GM18517 (cell line): ENCODE measurements around the gene APBB2.

Experiments used
- ATAC-seq: cut with Tn5 transposase; IDR thresholded peaks from one replicate; pipeline ENCODE4 v1.9.1; 2021; ENCODE audit warnings: mild to moderate bottlenecking, moderate library complexity; ENCODE audit not compliant: unreplicated experiment

The APBB2 gene

GRCh38 chr4:41110050-41110449, 104.3 kb downstream of the APBB2 start:
- no peak for ATAC-seq

DNA sequence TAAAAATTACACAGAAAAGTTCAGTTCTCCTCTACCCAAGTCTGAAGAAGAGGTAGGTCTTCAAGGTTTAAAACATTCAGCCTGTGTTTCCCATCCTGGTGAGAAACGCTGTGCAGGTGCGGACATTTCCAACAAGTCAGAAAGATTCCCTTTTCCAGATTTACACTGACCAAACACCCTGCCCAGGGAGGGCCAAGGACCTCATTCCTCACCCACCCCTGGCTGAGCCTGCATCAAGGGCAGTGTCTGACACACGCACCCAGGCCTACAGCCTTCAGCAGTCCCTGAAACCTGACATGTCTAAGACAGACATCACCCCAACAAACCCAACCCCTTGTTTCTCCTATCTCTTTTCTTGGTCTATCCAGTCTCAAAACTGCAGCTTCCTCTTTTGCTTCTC, 105.9 kb downstream of the APBB2 start:
- ATAC-seq, result no peak

GRCh38 chr4:41106694-41107419, 107.5 kb downstream of the APBB2 start:
- ATAC-seq, result no peak

DNA sequence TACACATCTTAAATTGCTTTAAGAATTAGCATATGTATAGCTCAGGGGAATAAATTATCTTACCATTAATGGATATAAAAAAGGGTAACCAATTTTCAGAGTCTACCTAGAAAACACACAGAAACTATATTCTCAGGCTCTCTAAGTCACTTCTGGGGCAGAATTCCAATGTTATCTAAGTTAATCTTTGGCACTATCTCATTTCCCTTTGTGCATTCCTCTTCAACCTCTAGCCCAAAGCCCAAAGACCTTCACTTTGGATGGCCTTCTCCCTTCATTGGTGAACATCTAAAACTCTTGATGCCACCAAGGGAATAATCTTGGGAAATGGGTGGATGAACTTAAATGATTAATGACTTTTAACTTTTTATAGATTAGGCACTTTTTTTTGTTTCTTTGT, 108.3 kb downstream of the APBB2 start:
- no peak for ATAC-seq

GRCh38 chr4:41104155-41104554, 110.2 kb downstream of the APBB2 start:
- ATAC-seq, result no peak

DNA sequence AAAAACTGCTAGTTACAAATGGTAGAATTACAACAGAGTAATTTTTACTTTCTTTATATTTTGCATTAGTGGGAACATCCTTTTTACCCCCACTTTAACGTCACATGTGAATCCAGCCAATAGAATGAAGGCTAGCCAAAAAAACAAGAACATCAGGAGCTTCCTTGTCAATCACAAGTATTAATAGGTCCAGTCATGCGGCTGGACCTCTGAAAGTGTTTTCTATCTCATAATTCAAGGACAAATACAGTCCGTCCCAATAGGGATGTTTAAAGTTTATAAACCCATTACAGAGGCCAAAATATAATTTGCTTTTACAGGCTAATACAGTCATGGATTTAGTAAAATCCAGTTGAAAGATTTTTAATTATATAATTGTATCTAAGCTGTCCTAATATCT, 110.7 kb downstream of the APBB2 start:
- ATAC-seq, result no peak

DNA sequence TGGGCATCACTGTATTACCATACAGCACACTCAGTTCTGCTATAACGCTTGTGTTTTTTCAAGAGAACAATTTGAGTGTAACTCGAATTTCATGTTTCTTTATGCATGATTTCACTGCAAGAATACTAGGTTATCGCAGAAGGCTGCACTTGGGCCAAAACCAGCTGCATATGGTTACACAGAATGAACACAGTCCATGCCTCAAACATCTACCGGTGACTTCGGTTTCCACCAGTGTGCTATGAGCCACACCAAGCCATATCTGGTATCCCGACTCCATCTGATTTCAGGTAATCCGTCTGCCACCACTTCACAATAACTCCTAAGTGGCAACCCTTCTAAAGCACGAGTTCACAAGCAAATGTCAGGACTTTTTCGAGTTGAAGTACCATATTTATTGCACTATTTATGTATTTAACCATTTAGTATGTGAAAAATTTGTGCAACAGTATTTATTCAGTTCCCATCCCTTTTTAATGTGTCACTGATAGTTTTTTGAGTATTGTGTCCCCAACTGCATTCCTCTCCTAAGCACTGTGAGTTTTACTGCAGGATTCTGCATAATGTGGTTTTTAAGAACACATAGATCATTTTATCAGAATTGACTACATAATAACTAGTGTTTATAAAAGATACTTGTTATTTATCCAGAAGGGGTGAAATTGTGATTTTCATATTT, 111.8 kb downstream of the APBB2 start:
- no peak for ATAC-seq

GRCh38 chr4:41098093-41099048, 116.0 kb downstream of the APBB2 start:
- ATAC-seq, result no peak

DNA sequence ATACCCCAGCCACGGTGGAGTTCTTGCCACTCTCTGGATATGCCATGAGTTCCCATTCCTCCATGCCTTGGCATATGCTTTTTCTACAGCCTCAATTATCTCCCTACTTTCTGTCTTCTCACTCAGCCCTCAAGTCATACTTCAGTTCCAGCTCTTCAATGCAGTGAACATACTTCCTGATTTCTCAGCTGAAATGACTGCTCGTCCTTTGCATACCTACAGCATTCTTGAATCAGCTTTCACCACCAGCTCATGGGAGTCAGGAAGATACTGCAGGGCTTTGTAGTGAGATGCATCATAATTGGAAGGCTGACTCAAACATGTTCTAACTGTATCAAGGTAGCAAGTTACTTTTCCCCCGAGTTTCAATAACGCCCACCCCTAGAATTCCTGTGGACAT, 118.4 kb downstream of the APBB2 start:
- ATAC-seq, result no peak

DNA sequence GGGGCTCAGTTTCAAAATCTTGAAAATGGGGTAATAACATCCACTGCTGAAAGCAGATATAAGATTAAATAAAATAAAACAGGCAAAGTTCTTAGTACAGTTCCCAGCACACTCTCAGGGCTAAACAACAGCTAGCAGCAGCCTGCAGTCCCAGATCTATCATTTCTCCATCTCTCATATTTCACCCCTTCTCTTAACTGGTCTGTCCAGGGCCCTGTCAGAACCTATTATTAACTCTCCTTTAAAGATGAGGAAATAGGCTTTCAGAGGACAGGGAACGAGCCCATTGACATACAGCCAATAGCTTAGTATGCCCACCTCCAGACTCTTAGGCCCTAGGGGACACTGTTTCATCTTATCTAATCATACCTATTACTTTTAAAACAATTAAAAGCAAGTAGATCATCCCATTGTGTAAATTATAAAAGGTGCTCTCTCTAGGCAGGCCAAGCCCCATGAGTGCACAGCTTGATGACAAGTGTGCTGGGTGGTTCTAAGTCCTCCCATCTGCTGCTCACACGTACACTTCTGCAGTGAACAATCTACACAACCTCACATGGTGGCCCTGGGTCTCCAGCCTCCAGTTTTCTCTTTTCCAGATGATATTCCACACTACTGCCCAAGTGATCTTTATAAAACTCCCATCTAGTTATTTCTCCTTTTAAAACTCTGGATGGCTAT, 119.0 kb downstream of the APBB2 start:
- ATAC-seq, result no peak

GRCh38 chr4:41092128-41092527, 122.2 kb downstream of the APBB2 start:
- no peak for ATAC-seq

DNA sequence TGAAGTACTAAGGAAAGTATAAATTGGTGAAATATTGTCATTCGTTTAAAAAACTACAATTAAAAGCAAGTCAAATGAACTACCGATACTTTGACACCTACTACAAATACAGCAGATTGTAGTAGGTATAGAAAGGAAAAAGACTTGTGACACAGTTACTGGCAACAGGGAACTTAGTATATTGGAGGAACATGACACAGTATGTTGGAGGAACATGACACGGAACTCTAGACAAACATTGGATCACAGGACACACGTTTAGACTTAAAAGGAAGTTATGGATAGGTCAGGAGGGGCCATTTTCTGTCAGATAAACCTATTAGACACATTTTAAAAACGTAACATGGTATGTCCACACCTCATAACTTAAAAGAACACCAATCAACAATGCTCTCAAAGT, 132.5 kb downstream of the APBB2 start:
- no peak for ATAC-seq

- ATAC-seq, result no peak
These were observed 133.4 kb downstream of the APBB2 start for GRCh38 chr4:41080976-41081375.

- ATAC-seq, result no peak
These were observed 134.3 kb downstream of the APBB2 start for GRCh38 chr4:41079881-41080560.

DNA sequence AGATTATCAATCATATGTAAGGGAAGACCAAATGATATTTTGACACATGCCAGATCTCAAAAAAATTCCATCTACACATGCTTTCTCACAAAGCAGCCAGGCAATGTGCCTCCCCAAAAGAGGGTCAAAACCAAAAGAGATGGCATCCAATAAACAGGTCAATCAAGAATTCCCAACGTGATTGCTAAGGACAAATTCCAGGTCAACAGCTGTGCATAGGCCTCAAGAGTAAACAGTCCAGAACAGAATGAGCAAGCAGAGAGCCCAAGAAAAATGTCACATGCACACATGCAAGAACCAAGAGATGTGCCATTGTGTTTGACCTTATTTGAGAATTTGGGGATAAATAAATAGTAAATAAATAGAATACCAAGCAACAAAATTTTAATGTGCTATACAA, 136.7 kb downstream of the APBB2 start:
- ATAC-seq, result no peak

GRCh38 chr4:41076481-41076880, 137.9 kb downstream of the APBB2 start:
- no peak for ATAC-seq

DNA sequence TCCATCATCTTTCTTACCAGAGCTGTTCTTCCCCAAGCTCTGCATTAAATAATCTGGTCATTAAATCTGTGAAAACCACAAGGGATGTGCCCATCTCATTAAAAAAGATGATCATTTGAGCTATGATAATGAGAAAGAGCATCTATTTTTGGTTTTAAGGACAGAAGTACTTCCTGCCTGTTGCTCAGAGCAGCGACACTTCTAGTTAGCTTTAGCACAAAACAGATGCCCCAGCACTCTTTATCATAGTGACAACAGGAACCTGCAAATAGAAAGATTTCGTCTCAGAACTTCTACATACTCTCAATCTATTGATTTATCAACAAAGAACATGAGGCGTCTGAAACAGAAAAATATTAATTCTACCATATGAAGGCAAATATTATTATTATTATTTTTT, 140.1 kb downstream of the APBB2 start:
- ATAC-seq, result no peak

- ATAC-seq, result no peak
These were observed 142.1 kb downstream of the APBB2 start for GRCh38 chr4:41072021-41072777.

- no peak for ATAC-seq
These were observed 143.6 kb downstream of the APBB2 start for GRCh38 chr4:41070516-41071281.
